Activated CD4-positive, alpha-beta T cell treated with anti-CD3 and anti-CD28 coated beads for 48 hours (primary cell): ENCODE data around the gene MAN2A1.

Experiments
- DNase-seq: peaks from one replicate; pipeline ENCODE4 v3.0.0-alpha.2; 2020

Gene MAN2A1

DNA sequence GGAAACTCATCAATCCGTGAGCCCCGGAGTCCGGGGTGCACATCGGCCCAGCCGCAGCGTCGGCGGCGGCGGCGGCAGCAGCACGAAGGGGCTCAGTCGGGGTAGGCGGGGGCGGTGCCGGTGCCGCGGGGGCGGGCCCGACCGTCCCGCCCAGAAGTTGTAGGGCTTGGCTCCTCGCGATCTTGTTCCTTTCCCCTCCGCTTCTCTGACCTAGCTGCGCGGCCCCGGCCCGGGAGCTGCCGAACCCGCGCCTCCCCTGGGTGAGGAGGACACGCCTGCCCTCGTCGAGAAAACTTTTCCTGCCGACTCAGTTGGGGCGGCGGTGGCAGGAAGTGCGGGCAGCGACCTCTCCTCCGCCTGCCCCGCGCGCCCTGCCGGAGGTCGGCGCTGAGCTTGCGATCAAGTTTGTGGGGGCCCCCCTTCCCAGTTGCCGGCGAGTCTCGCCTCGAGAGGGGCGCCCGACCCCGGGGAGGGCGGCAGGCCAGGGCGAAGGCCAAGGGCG is at the start of gene MAN2A1:
Gene MAN2A1, plus strand, starts transcription at position 188 of the 502 bp plus-strand sequence. CDS start 491 bp downstream, outside the sequence.
- DNase-seq: peak; percentile 81

DNA sequence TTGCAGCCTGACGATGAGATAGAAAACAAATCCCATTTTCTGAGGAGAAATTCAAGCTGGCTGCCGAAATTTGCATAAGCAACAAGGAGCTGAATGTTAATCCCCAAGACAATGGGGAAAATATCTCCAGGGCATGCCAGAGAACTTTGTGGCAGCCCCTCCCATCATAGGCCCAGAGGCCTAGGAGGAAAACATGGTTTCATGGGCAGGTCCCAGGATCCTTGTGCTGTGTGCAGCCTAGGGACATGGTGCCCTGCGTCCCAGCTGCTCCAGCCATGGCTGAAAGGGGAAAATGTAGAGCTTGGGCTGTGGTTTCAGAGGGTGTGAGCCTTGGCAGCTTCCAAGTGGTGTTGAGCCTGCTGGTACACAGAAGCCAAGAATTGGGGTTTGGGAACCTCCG is 48.8 kb upstream of the MAN2A1 start:
- no peak for DNase-seq

GRCh38 chr5:109643791-109644350 is 45.9 kb upstream of the MAN2A1 start:
- no peak for DNase-seq

DNA sequence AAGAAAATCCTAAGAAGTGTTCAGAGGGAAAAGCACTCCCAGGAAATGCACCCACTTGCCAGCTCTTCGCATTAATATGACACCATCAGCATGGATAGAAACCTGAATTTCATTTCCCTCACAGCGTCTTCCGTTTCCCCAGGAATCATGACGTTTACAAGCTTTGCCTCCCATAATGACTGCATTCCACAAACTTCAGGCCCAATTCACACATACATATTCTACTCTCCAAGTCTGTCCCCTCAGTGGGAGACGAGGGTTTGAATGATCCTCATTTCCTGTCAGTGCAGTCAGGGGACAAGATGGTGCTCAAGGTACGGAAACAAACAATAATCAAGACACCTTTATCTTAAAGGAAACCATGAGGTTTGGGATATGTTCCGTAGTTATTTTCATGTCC is 44.9 kb upstream of the MAN2A1 start:
- no peak for DNase-seq

GRCh38 chr5:109645707-109646192 is 44.0 kb upstream of the MAN2A1 start:
- no peak for DNase-seq

DNA sequence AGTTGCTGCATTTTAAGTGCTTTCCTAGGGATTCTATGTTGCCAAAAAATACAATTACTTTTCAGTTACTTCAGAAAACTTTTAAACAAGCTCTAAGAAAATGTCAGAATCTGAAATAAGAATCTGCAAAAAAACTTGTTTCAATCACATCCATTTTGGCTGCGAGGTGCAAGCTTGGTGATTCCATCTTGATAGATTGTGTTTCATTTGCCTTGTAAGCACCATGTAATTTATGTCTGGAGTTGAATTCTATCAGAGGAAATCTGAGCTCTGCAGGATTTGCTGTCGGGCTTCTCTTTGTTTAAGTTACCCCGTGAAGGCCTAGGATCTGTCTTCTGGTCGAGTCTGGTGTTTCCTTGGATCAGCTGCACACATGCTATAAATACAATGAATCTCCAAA is 40.4 kb upstream of the MAN2A1 start:
- no peak for DNase-seq

GRCh38 chr5:109650493-109650892 is 39.2 kb upstream of the MAN2A1 start:
- DNase-seq: no peak

- DNase-seq: no peak
Observed at GRCh38 chr5:109652096-109652495, 37.6 kb upstream of the MAN2A1 start.

DNA sequence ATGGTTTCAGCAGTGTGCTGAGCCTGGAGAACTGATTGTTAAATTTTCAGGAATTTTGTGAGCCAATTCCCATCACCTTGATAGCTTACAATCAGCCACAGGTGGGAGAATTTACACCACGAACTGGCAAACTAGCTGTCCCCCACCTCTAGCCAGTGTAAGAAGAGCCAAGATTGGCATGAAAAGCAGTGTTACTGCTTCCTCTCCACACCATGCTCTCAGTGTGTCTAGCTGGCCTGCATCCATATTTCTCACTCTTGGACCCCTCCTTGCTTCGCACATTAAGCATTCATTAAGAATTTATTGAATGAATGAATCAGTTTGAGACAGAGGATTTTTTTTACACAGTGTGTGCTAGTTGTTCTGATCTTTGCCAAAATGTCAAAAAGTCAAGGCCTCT is 36.7 kb upstream of the MAN2A1 start:
- DNase-seq: no peak

GRCh38 chr5:109653561-109654239 is 36.0 kb upstream of the MAN2A1 start:
- DNase-seq: no peak

DNA sequence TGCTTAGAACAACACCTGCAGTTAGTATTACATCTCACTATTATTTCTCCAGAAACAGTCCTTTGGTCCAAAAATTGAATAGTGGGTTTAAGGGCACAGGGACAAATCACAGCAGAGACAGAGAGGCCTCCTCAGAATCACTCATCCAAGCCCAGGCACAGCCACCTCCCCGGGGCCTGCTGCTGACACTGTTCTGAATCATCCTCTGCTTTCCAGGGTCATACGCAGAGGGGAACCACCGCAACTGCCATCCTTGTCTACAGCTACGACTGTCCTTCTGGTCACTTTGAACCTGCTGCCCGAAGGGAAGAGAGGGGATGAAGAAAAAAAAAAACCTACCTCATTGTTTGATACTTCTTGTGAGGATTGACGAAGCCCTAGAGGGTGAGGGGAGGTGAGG is 35.3 kb upstream of the MAN2A1 start:
- peak; percentile 43 for DNase-seq

GRCh38 chr5:109655841-109656240 is 33.9 kb upstream of the MAN2A1 start:
- DNase-seq: no peak

- peak; percentile 61 for DNase-seq
Observed at GRCh38 chr5:109656829-109657228, 32.9 kb upstream of the MAN2A1 start.

DNA sequence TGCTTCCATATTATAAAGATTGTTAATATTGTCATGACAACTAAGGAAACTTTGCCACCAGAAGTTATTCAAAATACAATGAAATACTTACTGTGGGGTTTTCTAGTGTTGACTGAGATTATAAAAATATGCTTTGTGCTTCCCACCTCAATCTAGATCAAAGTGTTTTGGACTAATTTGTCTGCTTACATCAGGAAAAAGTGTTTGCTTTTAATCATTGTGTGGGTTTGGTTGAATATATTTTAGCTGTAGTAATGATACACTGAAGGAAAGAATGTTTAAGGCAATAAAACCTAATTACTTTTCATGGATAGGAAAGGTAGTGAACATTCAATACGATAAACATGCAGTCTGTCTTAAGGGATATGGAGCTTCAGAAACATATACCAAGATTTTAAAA is 29.8 kb upstream of the MAN2A1 start:
- DNase-seq: no peak

DNA sequence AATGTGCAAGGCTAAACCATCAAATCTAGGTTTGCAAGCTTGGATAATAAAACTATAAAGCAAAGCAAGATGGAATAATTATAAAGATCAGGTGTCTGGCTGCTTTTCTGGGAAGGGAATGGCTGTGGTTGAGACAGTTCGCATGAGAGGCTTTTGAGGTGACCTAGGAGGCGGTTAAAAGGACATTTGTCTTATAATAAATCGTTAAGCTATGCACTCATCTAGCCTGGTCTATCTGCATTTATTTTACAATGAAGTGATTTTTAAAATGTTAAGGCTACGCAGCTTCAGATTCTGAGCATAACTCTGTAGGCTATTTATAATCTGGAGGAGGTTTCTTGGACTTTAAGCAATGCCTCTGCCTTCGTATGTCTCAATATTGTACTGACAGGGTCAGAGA is 29.4 kb upstream of the MAN2A1 start:
- DNase-seq: no peak

- DNase-seq: no peak
Observed at GRCh38 chr5:109668237-109668636, 21.5 kb upstream of the MAN2A1 start.

DNA sequence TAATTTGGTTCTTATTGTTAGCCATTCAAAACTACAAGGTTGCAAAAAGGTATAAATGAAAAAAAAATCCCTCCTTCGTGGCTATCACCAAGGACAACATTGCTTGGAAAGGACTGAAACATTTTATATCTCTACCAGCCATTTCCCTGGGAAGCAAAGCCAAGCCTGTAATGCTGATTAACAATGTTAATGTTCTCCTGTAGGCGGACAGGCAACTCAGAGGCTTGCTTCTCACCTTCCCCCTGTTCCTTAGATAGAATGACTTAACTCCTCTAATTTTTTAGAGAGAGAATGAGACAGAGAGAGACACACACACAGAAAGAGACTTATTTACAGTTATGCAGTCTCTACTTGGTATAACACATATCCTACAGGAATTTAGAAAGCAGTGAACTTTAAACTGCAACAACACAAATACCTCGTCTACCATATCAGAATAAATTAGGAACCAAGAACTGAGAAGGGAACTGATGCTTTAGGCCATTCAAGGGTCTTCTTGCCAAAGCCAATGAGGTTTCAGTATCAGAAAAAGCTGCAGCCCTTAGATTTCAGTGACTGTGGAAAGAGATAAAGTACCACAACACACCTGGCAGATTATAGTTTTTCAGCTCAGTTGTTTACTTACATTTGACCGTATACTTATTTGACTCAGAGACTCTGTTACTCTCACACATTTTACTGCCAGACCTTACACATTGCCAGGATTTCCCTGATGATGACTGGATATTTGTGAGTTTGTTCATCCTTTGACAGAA is 20.9 kb upstream of the MAN2A1 start:
- DNase-seq: no peak

- DNase-seq: no peak
Observed at GRCh38 chr5:109669991-109670706, 19.6 kb upstream of the MAN2A1 start.

DNA sequence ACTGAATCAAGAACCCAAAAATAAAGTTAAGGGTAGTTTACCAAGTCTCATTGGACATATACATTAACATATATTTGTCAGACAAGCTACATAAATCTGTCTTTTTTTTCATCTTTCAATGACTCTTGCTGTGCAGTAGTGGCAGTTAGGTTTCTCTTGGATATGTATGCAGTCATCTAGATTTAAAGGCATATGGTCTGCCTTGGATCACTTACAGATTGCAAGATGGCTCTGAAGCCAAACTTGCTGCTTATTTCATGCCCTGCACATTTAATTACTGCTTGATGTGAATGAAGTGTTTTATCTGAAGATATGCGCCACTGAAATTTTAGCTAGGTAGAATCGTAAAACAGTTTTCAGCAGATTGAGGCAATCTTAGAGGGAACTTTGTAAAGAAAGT is 18.6 kb upstream of the MAN2A1 start:
- no peak for DNase-seq

DNA sequence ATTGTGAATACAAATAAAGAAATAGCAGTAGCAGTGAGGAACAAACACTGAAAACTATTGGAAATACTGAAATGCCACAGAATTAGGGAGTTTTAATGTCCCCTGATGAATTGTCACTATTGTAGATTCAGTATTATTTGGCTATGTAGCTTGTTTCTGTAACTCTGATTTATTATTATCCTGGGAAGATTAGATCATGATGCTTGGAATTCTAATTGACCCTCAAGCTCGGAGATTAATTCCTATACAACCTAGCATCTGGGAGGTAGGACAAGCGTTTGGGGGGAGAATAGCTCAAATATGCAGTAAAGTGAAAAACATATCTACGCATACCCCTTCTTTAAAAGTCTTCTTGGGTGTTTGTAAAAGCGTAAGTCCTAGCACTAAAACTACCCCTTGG is 15.1 kb upstream of the MAN2A1 start:
- no peak for DNase-seq

GRCh38 chr5:109676920-109677319 is 12.8 kb upstream of the MAN2A1 start:
- DNase-seq: no peak

GRCh38 chr5:109678447-109678846 is 11.3 kb upstream of the MAN2A1 start:
- DNase-seq: no peak

DNA sequence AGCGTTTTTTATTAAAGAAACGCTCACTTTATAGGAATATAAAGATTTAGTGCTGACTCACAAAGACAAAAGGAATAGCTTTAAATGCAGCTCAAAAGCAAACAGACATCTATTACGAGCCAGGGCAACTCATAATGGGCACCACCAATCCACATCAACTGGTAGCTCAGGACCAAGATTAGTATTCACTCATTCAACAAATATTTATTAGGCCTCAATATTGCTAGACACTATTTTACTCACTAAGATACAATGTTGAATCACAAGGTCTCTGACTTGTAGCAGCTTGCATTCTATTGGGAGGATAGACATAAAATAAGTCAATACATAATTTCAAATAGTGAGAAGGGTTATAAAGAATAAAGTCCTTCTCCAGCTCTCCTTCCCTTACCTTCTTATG is 8.0 kb upstream of the MAN2A1 start:
- no peak for DNase-seq
